ENCODE measurements around the gene CHRNA5.

CHRNA5 gene

DNA sequence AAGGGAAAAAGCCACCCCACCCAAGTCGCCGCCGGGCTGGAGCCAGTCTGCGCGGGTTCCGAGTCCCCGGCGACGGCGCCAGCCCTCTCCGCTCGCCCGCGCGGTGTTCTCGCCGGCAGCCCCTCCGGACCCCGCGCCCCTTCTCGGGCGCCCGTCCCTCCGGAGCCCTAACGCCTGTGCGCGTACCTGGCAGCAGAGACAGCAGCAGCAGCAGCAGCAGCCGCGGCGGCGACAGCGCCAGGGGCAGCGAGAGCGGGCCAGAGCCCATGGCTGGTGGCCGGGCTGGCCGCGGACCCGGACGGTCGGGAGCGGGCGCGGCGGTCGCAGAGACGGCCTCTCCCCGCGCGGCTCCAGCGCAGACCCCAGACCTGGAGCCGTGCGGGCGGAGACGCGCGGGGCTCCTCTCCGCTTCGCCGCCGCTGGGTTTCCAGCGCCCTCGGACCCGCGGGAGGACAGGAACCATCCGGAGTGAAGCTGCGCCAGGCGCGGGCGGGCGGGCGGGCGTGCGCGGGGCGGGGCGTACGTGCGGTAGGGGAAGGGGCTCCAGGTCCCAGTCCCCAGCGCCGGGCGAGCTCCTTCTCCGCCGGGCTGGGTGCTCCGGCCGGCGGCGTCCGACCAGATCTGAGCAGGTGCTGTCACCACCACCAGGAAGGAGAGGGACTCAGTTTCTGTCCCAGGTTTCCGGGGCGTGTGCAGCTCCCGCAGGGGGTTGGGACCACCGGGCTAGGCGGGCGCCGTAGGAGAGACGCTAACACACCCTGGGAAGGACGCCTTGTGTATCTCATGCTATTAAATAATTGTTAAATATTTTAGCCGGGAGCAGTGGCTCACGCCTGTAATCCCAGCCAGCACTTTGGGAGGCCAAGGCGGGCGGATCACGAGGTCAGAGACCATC is 55.5 kb downstream of the CHRNA5 start, which contains the start of gene CHRNA3:
CHRNA3 (minus strand) TSS at position 470 of the 895 bp plus-strand sequence; CDS start at position 268, 202 bp downstream.
- no peak for FAIRE-seq

DNA sequence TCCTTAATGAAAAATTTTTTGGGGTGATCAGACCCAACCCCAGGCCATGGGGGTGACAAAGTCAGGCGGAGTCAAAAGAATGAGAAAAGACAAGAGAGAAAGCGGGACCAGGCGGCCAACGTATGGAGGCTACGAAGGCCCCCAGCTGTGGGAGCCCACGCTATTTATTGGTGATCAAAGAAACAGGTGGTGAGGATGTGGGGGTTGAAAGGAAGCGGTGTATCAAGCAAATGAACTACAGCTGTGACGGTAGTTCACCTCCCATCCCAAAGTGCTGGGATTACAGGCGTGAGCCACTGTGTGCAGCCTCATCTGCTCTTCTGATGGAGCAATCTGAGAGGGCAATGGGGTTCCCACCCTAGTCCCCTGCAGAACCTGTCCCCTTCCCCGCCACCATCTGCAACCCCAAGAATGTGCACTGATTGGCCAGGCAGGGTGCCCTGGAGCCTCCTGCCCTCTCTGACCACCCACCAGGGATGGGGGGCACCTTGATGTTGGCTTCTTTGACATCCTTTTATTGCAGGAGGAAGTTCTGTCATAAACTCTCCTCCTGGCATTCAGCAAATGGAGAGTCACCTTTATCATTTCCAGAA is 56.6 kb downstream of the CHRNA5 start:
- no peak for FAIRE-seq

DNA sequence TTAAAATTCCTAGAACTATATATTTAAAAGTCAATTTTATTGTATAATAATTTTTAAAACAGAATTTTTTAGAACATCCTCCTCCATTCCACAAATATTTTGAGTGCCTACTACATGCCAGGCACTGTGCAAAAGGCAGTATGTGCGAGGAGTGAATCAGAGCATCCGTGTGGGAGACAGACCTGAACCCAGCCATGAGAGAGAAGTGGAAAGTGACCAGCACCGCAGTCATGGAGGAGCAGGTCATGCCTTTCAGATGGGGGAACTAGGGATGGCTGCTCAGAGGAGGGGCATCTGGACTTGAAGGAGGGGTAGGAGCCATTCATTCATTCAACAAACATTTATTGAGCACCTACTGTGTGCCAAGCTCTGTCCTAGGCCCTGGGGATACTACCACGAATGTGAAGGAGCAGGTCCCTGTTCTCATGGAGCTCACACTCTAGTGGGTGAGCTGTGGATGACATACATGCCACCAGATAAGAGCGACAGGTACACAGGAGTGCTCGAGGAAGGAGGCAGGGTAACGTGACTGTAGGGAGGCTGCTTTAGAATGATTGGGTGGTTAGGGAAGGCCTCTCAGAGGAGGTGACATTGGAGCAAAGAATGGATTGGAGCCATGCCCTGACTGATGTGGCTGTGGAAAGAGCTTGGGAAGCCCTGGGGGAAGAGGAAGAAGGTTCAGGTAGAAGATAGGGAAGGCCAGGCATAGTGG is 58.6 kb downstream of the CHRNA5 start:
- FAIRE-seq: no peak

DNA sequence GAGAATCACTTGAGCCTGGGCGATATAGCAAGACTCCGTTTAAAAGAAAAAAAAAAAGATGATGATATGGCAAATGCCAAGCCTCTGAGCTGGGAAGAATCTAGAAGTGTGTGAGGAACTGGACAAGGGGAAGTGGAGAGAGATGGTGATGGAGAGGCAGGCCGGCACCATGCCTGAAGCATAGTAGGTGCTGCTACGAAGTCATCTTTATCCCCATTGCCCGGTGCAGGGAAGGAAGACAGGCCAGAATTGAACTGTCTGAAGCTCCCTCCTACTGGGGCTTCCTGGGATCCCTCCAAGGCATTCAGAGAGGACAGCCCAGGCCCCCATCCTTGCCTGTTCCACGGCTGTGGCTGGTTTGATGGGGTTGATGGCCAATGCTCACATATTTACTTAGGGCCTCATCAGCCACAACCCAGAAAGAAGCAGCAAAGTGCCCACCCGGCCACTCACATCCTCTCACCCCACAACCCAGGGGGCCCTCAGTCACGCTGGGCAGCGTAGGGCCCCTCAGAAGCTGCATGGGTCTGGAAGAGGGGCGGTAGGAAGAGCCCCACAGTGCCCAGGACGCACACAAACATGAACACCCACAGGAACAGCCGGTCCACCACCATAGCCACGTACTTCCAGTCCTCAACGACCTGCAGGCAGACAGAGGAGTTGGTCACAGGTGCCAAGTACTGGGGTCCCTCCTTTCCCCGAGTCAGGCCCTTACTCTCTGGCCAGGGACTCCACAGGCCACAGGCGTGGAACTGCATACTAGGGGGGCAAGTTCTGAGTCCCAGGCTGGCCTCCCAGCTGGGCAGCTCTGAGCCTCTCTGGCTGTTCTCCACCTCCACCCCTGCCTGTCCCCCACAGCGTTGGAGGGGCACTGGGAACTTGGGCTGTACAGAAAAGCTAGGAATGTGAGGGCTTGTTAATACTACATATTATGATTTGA is 59.6 kb downstream of the CHRNA5 start:
- FAIRE-seq: no peak

DNA sequence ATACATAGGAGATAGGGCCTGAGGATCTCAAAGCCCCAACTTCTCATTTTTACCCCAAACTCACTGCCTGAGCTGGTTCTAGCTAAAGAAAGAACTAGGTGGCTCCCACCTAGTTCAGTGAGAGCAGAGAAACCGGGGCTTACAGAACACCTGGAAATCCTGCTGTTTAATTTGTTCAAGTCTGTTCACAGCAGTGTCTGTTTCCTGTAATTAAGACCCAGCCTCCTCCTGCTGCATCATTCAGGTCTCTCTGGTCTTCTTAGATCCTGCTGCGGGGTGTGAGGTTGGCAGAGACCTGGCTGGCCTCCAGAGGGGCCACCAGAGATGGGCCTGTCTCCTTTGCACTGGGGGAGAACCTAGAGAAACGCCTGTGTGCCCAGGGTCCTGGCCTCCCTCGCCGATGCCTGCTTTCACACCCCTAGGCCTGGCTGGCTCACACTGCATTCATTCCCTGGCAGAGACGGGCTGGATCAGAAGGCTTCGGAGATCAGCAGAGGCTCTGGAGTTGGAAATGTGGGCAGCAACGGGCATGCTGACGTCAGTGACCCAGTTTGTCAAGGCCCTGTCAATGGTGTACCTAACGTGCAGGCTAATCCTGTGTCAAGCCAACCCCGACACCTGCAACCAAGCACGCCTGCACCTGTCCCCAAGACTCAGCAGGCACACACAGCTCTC is 60.4 kb downstream of the CHRNA5 start:
- no peak for FAIRE-seq

DNA sequence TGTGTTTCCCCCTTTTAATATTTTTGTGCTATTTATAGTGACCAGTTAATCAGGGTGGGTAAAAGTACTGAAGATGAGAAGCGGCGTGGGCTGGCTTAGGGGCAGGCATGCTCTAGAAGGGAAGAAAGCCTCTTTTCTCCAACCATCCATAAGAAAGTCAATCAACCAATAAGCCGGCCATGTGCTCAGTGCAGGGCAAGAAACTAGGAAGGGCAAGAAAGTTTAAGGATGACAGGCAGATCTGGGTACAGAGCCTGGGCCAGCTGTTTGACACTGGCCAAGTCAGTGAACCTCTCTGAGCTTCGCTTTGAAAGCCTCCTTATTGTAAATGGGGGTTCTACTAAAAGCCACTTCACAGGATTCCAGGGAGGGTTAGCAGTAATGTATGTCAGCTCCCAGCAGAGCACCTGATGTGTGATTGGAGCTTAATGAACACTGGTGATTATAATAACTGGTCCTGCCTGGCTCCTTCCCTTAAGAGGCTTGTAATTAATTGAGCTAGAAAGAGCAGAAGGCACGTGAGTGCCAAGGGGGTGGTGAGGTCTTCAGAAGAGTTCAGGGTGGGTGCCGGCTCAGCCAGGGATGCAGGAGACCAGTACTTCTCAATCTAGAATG is 61.2 kb downstream of the CHRNA5 start:
- no peak for FAIRE-seq

DNA sequence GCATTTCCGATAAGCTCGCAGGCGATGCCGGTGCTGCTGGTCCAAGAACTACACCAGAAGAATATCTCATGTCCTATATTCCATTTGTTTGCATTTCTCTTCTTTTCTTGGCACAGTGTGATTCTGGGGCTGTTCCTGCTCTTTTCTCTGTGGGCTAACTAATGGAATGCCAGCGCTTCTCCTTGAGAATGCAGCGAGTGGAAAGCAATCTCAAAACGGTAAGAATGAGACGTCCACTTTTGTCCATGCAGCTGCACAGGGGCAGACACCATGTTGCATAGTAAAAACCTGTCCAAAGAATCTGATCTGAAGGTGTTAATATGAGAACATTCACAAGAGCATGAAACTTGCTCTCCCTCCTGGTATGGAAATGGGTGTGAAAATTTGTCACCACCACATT is 62.0 kb downstream of the CHRNA5 start:
- no peak for FAIRE-seq

DNA sequence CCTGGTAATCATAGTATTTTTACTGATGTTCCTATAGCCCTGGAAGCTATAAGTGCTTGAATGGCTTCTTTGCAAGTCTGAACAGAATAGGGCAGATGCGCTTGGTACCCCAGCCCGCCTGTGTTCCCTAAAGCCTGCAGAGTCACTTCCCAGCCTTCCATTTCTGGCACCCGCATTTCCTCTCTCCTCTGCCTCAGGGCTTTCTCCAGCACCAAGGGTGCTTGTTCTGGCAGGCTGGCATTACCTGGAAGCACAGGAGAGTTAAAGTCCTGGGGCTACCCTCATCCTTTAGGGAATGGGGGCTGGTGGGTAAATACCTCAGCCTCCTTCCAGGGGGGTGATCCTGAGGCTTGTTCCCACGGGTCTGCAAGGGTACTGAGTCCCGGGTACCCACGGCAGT is 62.9 kb downstream of the CHRNA5 start:
- FAIRE-seq: no peak

DNA sequence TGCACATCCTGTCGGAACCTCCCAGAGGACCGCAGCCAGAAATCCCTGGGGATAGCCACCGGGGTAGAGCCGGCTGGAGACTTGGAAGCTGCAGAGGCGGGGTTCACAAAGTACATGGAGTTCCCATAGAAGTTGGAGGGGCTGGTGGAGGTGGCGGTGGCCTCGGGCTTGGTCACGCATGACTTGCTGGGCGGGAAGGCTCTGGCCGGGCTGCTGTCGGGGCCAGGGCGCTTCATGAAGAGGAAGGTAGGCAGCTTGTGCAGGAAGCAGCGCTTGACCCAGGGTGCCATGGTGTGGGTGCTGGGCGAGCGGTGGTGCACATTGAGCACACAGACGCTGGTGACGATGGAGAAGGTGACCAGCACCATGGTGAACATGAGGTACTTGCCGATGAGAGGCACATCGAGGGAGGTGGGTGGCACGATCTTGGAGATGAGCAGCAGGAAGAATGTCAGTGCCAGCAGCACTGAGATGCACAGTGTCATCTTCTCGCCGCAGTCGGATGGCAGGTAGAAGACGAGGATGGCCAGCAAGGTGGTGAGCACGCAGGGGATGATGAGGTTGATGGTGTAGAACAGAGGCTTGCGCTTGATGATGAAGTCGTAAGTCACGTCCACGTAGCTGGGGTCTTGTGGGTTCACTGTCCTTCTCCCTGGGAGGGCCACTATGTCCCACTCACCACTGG is 63.9 kb downstream of the CHRNA5 start:
- FAIRE-seq: no peak

DNA sequence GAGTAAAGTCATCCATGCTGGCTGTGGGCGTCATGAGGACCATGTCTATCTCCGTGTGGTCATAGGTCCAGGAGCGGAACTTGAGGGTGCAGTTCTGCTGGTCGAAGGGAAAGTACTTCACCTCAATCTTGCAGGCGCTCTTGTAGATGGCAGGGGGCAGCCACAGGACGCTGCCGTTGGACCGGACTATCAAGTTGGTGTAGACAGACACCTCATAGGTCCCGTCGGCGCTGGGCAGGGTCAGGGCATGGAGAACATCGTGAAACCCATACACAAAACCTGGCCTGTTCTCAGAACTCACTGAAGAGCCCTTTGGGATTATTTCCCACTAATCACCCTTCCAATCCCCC is 64.4 kb downstream of the CHRNA5 start:
- FAIRE-seq: no peak

DNA sequence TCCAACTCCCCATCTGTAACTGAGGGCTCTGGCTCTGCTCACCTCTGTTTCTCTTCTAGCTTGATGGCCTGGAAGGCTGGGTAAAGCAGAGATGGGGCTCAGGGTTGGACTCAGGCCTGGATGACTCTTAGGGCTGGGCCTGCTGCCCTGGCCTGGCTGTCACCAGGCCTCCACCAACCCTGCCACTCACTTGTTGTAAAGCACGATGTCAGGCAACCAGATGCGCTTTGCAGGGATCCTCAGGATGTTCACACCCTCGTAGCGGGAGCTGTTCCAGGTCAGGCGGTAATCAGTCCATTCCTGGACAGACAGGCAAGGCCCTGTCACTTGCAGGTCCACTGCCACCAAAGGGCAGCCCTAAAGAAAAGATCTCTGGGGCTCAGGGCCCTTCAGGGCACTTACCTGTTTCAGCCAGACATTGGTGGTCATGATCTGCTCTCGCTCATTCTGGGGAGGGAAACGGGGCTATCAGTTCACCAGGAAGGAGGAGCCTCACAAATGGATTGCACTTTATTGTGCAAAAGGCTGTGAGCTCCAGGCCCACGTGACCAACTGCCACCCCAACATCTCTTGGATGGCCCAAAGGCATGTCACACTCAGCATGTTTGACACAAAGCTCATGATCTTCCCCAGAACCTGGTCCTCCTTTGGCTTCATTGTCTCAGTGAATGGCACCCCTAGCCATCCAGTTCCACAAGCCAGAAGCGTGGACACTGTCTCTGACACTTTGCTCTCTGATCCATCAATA is 65.7 kb downstream of the CHRNA5 start:
- no peak for FAIRE-seq

DNA sequence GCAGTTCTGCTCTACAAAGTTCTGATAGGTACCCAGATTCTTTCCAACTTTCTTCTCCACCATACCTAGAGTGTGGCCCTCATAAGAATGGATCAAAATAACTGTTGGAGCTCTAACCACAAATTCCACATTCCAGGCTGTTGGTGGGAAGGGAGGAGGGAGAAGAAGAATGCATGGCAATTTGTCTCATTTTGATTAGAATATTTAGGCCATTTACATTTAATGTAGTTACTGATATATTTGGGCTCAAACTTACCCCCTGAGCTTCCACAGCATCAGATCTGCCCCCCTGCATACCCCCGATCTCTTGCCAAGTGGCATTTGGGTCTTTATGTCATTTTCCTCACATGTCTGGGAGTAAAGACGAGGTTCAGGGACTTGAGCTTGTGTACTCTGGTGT is 68.0 kb downstream of the CHRNA5 start:
- FAIRE-seq: no peak

DNA sequence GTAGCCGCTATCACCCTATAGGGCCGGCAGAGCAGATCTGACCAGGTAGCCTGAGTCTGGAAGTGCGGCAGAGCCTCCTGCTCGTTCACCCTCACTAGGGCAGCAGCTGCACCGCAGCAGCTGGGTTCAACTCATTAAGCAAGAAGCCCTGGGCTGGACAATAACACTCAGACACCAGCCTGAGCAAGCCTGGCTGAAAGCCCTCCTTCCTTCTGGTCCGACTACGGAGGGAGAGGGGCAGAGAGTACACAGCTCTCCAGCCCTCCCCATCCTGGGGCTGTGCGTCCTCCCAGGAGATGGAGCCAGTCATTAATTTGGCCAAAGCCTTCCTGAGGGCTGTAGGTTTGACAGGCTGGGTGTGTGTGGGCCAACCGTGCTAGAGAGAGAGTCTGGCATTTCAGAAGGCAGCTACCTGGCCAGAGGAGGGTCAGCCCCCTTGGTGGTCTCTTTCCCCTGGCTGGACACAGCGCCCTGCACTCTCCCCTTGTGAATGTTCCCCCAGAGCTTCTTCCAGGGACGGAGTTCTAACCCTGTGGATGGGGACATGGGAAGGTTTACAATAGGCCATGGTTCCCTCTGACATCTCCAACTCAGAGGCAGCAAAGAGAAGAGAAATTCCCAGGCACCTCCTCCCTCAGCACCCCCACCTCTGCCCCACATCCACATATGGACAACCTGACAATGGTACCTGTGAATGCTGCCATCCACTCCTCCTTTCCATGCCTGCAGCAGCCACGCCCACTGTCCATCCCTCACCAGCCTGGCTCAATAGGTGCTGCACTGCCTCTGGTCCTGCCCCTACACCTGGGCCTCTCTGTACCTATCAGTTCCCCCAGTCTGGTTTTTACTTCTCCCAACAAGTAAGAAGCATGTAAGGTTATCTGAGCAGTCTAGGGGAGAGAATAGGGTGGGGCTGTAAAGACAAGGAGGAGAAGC is 69.2 kb downstream of the CHRNA5 start:
- FAIRE-seq: no peak

DNA sequence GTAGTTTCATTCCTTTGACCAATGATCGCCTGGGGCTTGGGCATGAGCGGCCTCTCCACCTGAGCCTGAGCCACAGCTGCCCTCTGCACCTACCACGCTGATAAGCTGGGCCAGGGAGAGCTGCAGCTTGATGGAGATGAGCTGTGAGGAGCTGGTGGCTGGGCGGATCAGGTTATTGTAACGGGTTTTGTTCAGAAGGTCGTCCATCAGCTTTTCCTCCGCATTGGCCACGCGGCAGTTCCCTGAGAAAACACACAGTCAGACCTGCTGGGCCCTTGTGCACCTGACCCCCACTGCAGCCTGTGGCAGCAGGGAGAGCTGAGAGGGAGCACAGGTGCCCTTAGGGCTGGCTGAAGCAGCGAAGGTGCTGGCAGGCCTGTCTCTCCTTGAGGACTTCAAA is 70.0 kb downstream of the CHRNA5 start:
- no peak for FAIRE-seq

DNA sequence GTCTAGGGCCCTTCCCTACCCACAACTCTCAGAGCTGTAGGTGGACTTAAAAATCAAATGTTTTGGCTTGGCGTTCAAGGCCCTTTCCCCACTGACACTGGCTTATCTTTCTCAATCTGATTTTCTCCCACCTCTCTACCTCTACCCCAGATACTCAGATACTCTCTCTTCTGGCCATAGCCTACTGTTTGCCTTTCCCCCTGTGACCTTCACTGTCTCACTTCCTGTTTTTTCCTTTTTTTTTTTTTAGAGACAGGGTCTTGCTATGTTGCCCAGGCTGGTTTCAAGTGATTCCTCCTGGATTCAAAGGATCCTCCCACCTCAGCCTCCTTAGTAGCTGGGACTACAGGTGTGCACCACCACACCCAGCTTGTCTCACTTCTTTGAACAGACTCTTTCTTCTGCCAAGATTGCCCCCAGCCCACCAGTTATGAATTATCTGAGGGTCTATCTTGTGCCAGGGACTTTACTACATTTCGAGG is 71.1 kb downstream of the CHRNA5 start:
- no peak for FAIRE-seq

DNA sequence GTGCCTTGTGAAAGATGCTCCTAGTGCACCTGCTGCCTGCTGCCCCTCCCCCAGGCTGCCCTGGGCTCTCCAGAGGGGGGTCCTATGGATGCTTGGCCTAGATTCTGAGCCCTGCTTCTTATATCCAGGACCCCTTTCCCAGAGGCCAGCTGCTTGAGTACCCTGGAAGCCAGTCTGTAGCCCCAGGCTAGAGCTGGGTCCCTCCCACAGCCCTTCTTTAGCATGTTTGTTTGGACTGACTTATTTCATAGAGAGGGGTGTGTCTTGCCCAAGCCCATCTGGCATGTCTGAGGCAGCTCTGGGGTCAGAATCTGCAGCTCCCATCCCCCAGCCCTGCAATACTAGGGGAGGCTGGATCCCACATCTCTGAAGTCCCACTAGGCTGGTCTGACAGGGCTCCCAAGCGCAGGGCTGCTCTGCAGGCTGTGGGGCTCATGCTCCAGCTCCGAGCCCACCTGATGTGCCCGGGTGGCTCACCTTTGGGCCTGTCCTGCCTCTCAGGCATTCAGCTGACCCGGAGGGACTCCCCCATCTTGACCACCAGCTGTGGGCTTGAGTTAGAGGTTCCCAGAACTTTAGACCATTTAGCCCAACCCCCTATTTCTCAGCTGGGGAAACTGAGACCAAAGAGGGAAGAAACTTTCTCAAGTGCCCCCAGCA is 72.6 kb downstream of the CHRNA5 start:
- no peak for FAIRE-seq

DNA sequence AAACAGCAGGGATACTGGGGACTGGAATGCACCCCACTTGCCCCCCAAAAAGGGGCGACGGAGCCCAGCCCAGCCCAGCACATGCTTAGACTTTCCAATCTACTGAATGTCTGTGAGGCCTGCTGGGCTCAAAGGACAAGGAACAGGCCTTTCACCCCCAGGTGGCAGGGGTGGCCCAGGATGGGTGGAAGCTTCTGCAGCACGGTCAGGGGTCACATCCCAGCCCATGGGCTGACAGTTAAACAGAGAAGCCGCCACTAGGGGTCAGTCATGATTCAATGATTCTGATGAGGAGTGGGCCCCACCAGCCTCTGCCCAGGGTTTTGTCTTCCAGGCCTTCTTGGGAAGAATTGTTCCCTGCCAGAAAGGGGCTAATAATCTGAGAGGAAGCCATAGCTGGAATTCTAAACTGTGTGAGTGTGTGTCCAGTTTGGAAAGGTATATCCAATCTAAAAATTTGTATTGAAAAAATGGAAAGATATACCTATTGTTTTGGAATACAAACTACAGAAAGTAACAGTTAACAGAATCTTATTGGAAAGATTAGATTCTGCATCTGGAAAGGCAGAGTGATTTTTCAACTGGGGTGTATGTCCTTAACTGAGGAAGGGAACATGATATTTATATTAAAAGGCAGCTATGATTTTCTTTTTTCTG is 73.5 kb downstream of the CHRNA5 start:
- FAIRE-seq: no peak
